ENCODE results near the gene APEX2. TPM values are rescaled to one million over a fixed set of nuclear protein-coding genes. Genes with fewer than 3 reads are reported as not detected.

The APEX2 gene
- total and polyA plus RNA-seq, 2 donors (not counting 3 experiments of a cell fraction or from before 2014, with no cell fraction given): 26.6 to 54.1 TPM

- no peak overlapping the region for H3K27ac ChIP-seq (ENCODE audit: insufficient read depth, low read depth, low read length)
- H3K4me1 ChIP-seq (ENCODE audit: control insufficient read depth, extremely low read depth, insufficient read depth, low read length): no peaks in the 10 kb centered on the region
- no peaks in the 10 kb centered on the region for H3K79me2 ChIP-seq (ENCODE audit: control insufficient read depth, insufficient read depth, low read length)
- no peaks in the 10 kb centered on the region for H4K20me1 ChIP-seq (replicated peaks; ENCODE audit: control insufficient read depth, extremely low read depth, insufficient read depth, low read length)
- dilution Hi-C loops (cut with MboI; ENCODE audit: extremely low pct_ligation_motif_present, low sequenced_read_pairs): no loop called here
- TF ChIP-seq FOS (IDR thresholded peaks at IDR 0.05; ENCODE audit: borderline replicate concordance, insufficient read depth, low read length) (no peak), POLR2A (IDR thresholded peaks at IDR 0.05; ENCODE audit: low read depth, low read length) (no peak), EZH2 (IDR thresholded peaks at IDR 0.05; ENCODE audit: borderline replicate concordance, low read depth, low read length, severe bottlenecking) (no peak), JUN (IDR thresholded peaks at IDR 0.05; ENCODE audit: borderline replicate concordance, insufficient read depth, insufficient read length, low read depth) (no peak), MYC (IDR thresholded peaks at IDR 0.05; ENCODE audit: low read depth, low read length) (no peak), POLR2AphosphoS5 (IDR thresholded peaks at IDR 0.05; ENCODE audit: insufficient read depth, low read depth, low read length) (no peak), CTCF (IDR thresholded peaks at IDR 0.05; ENCODE audit: extremely low read depth in 1 of 2, insufficient read depth in 1 of 2, low read depth in 1 of 2, low read length in 2 of 2) (no peak), GATA2 (IDR thresholded peaks at IDR 0.05; ENCODE audit: insufficient read depth, insufficient read length, low read depth, low read length) (no peak)
- TF ChIP-seq, protein P1, sequence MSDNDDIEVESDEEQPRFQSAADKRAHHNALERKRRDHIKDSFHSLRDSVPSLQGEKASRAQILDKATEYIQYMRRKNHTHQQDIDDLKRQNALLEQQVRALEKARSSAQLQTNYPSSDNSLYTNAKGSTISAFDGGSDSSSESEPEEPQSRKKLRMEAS (IDR thresholded peaks at IDR 0.05; ENCODE audit: insufficient read depth, insufficient read length): no peak
- no peak for DNase-seq (ENCODE audit: low read depth, low spot score)
- no peak overlapping the region for H3K4me3 ChIP-seq (replicated peaks in 1 of 3; ENCODE audit: insufficient read depth in 1 of 3, low read depth in 1 of 3, low read length in 3 of 3)
- no peaks in the 10 kb centered on the region for H3K36me3 ChIP-seq (ENCODE audit: control insufficient read depth in 2 of 2, extremely low read depth in 1 of 2, insufficient read depth in 2 of 2, low read length in 2 of 2)
- no peak overlapping the region for H3K4me2 ChIP-seq (ENCODE audit: insufficient read depth, low read length)
- intact Hi-C loops (cut with micrococcal nuclease): no loop called here
- BruUV-seq (replicated peaks): no TSS peak
- ChIA-PET POLR2A (no interaction called here), CTCF (no interaction called here)
- no peak for FAIRE-seq
- no peaks in the 10 kb centered on the region for H3K27me3 ChIP-seq (ENCODE audit: control insufficient read depth in 2 of 2, insufficient read depth in 2 of 2, low read length in 2 of 2)
- H3K9ac ChIP-seq (replicated peaks; ENCODE audit: extremely low read depth, insufficient read depth, low read length): no peak overlapping the region
- no peak overlapping the region for H2AFZ ChIP-seq (ENCODE audit: low read depth, low read length)
- no peaks in the 10 kb centered on the region for H3K9me1 ChIP-seq (replicated peaks; ENCODE audit: control insufficient read depth, extremely low read depth, insufficient read depth, low read length)
- H3K9me3 ChIP-seq (replicated peaks; ENCODE audit: control insufficient read depth, insufficient read depth, low read length): no peaks in the 10 kb centered on the region
Observed at GRCh38 chrX:54950730-54951375, 49.3 kb upstream of the APEX2 start.

All from endothelial cell of umbilical vein (primary cell).